HG03354 (cell line): Measurements from ENCODE around the gene HOXB5.
A peak's percentile ranks its signal among the peaks of the same experiment; 100 is the strongest.

Experiments
- ATAC-seq: cut with Tn5 transposase; IDR thresholded peaks from one replicate; pipeline ENCODE4 v1.9.1; 2021; ENCODE audit warnings: mild to moderate bottlenecking; ENCODE audit not compliant: unreplicated experiment, poor library complexity, severe bottlenecking

The HOXB5 gene

GRCh38 chr17:48605991-48606891, 12.7 kb upstream of the HOXB5 start:
- ATAC-seq, result no peak

- no peak for ATAC-seq
These were observed 11.9 kb upstream of the HOXB5 start for GRCh38 chr17:48605409-48605919.

GRCh38 chr17:48604770-48605329, 11.3 kb upstream of the HOXB5 start, which contains the start of gene HOXB6:
HOXB6 (minus strand) TSS chr17:48604986; CDS start chr17:48598150, 6,836 bp downstream.
- no peak for ATAC-seq

- ATAC-seq, result no peak
These were observed 10.6 kb upstream of the HOXB5 start for GRCh38 chr17:48603959-48604769.

- no peak for ATAC-seq
These were observed 8.2 kb upstream of the HOXB5 start for GRCh38 chr17:48601539-48602425.

- ATAC-seq, result no peak
These were observed 7.6 kb upstream of the HOXB5 start for GRCh38 chr17:48601207-48601538.

GRCh38 chr17:48600244-48601098, 6.9 kb upstream of the HOXB5 start:
- no peak for ATAC-seq

- ATAC-seq, result no peak
These were observed 5.8 kb upstream of the HOXB5 start for GRCh38 chr17:48599354-48599753.

GRCh38 chr17:48598736-48599135, 5.2 kb upstream of the HOXB5 start:
- ATAC-seq, result no peak

GRCh38 chr17:48597778-48598631, 4.4 kb upstream of the HOXB5 start:
- ATAC-seq, result peak; percentile 41

GRCh38 chr17:48597528-48597777, 3.9 kb upstream of the HOXB5 start:
- ATAC-seq, result no peak

- ATAC-seq, result no peak
These were observed 3.4 kb upstream of the HOXB5 start for GRCh38 chr17:48596735-48597527.

GRCh38 chr17:48596000-48596734, 2.6 kb upstream of the HOXB5 start:
- ATAC-seq, result no peak

GRCh38 chr17:48595278-48595999, 1.9 kb upstream of the HOXB5 start:
- ATAC-seq, result no peak

- ATAC-seq, result no peak
These were observed 1.1 kb upstream of the HOXB5 start for GRCh38 chr17:48594538-48595277.
